Measurements from ENCODE around the gene REV3L.

GRCh38 chr6:111486921-111487320, 3.9 kb upstream of the REV3L start:
- TF ChIP-seq, protein P1, sequence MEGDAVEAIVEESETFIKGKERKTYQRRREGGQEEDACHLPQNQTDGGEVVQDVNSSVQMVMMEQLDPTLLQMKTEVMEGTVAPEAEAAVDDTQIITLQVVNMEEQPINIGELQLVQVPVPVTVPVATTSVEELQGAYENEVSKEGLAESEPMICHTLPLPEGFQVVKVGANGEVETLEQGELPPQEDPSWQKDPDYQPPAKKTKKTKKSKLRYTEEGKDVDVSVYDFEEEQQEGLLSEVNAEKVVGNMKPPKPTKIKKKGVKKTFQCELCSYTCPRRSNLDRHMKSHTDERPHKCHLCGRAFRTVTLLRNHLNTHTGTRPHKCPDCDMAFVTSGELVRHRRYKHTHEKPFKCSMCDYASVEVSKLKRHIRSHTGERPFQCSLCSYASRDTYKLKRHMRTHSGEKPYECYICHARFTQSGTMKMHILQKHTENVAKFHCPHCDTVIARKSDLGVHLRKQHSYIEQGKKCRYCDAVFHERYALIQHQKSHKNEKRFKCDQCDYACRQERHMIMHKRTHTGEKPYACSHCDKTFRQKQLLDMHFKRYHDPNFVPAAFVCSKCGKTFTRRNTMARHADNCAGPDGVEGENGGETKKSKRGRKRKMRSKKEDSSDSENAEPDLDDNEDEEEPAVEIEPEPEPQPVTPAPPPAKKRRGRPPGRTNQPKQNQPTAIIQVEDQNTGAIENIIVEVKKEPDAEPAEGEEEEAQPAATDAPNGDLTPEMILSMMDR (conservative IDR thresholded peaks at IDR 0.05 in 1 of 2, IDR thresholded peaks at IDR 0.05 in 1 of 2; ENCODE audit: extremely low read depth in 1 of 2, insufficient read depth in 1 of 2, low read depth in 1 of 2, low read length in 2 of 2) = no peak
- TF ChIP-seq EZH2 (IDR thresholded peaks at IDR 0.05; ENCODE audit: borderline replicate concordance, low read length) = no peak

Measured in mammary epithelial cell (primary cell).